GM21619 (cell line): ENCODE data around the gene ZNF500.
"Not testable (repeated sequence)": the region's sequence is repeated elsewhere in the genome, so short reads cannot be mapped to it uniquely, and the experiment has no call there.

ENCODE experiments used
- ATAC-seq: cut with Tn5 transposase; IDR thresholded peaks from one replicate; pipeline ENCODE4 v1.9.1; 2021; ENCODE audit not compliant: unreplicated experiment

Gene ZNF500

GRCh38 chr16:4746991-4747574 lies 19.9 kb downstream of the ZNF500 start:
- ATAC-seq = no peak

GRCh38 chr16:4746215-4746614 lies 20.7 kb downstream of the ZNF500 start:
- ATAC-seq = no peak

- no peak for ATAC-seq
Measured at GRCh38 chr16:4745274-4745569, 21.7 kb downstream of the ZNF500 start.

- ATAC-seq = no peak
Measured at GRCh38 chr16:4744555-4745273, 22.2 kb downstream of the ZNF500 start.

GRCh38 chr16:4743226-4743878 lies 23.6 kb downstream of the ZNF500 start:
- ATAC-seq = no peak

GRCh38 chr16:4738370-4738769 lies 28.6 kb downstream of the ZNF500 start:
- ATAC-seq = not testable (repeated sequence)

- no peak for ATAC-seq
Measured at GRCh38 chr16:4737545-4737944, 29.4 kb downstream of the ZNF500 start.

- ATAC-seq = no peak
Measured at GRCh38 chr16:4736546-4736945, 30.4 kb downstream of the ZNF500 start.

- ATAC-seq = peak; percentile 63
Measured at GRCh38 chr16:4734730-4735535, 32.0 kb downstream of the ZNF500 start.

GRCh38 chr16:4734063-4734729 lies 32.8 kb downstream of the ZNF500 start, which contains the start of the genes ANKS3 and DNAAF8:
Gene ANKS3, minus strand, starts transcription at chr16:4734271. Its CDS starts 4,122 bp downstream, at chr16:4730149.
Gene DNAAF8, plus strand, starts transcription at chr16:4734537. Its CDS starts 1,978 bp downstream, at chr16:4736515.
- peak; percentile 72 for ATAC-seq

- peak; percentile 11 for ATAC-seq
Measured at GRCh38 chr16:4733747-4734062, 33.3 kb downstream of the ZNF500 start.

- ATAC-seq = no peak
Measured at GRCh38 chr16:4733211-4733742, 33.7 kb downstream of the ZNF500 start.

GRCh38 chr16:4729876-4730275 lies 37.1 kb downstream of the ZNF500 start:
- no peak for ATAC-seq

GRCh38 chr16:4728676-4729075 lies 38.3 kb downstream of the ZNF500 start:
- ATAC-seq = no peak

GRCh38 chr16:4726616-4727015 lies 40.3 kb downstream of the ZNF500 start:
- no peak for ATAC-seq

- no peak for ATAC-seq
Measured at GRCh38 chr16:4724661-4725270, 42.2 kb downstream of the ZNF500 start.

- ATAC-seq = no peak
Measured at GRCh38 chr16:4723071-4723767, 43.7 kb downstream of the ZNF500 start.

GRCh38 chr16:4718466-4718865 lies 48.5 kb downstream of the ZNF500 start:
- ATAC-seq = no peak

GRCh38 chr16:4714996-4715395 lies 52.0 kb downstream of the ZNF500 start:
- no peak for ATAC-seq
